Effector memory CD8-positive, alpha-beta T cell (primary cell): ENCODE data around the gene UVRAG.
"Not testable (repeated sequence)": the region's sequence is repeated elsewhere in the genome, so short reads cannot be mapped to it uniquely, and the experiment has no call there.

Experiments used
- ATAC-seq: fragments of 150-1000 bp; cut with Tn5 transposase; replicated peaks from 2 replicates; pipeline ENCODE4 v1.10.0; 2021; ENCODE audit warnings: mild to moderate bottlenecking, moderate library complexity
- DNase-seq, 3 experiments: peaks; one replicate each; pipeline ENCODE4 v3.0.0; 2021
- H3K27ac Mint-ChIP-seq, 2 donors: one replicate each; pipeline ENCODE4 v1.8.0; 2022; ENCODE audit warnings: mild to moderate bottlenecking in 2 of 2, mixed read lengths in 2 of 2, moderate library complexity in 2 of 2
- H3K27me3 Mint-ChIP-seq, 2 donors: one replicate each; pipeline ENCODE4 v1.8.0; 2022; ENCODE audit warnings: mixed read lengths in 2 of 2
- H3K36me3 Mint-ChIP-seq: one replicate; pipeline ENCODE4 v1.8.0; 2022; ENCODE audit warnings: mild to moderate bottlenecking, moderate library complexity, mixed read lengths; ENCODE audit not compliant: insufficient read depth
- H3K4me1 Mint-ChIP-seq, 2 donors: one replicate each; pipeline ENCODE4 v1.8.0; 2022; ENCODE audit warnings: low read depth in 2 of 2, mixed read lengths in 2 of 2
- H3K4me3 Mint-ChIP-seq, 2 donors: one replicate each; pipeline ENCODE4 v1.8.0; 2022; ENCODE audit warnings: mild to moderate bottlenecking in 2 of 2, mixed read lengths in 2 of 2, moderate library complexity in 2 of 2
- H3K9me3 Mint-ChIP-seq, 2 donors: one replicate each; pipeline ENCODE4 v1.8.0; 2022; ENCODE audit warnings: mixed read lengths in 2 of 2

The UVRAG gene

DNA sequence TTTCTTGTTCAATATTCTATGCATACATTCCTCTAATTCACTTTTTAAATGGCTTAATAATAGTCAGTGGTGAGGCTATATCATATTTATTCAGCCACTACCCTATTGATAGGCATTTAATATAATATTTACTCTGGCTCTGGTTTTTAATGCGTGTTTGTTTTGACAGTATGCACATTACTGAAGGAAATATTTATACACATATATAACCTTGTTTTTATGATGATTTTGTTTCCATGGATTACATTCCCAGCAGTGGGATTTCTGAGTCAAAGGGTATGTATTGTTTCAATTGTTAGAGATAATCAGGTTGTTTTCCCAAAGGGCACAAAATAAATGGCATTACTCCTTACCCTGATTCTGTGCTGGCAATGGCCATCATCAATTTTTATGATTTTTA, 105.8 kb downstream of the UVRAG start:
- DNase-seq (no peak), ATAC-seq (no peak)
- peaks cover 4% of the 10 kb centered on the region for H3K36me3 Mint-ChIP-seq
- peaks cover 3 to 5% of the 10 kb centered on the region in 2 donors for H3K4me1 Mint-ChIP-seq
- H3K4me3 Mint-ChIP-seq = no peak overlapping the region
- no peaks in the 10 kb centered on the region for H3K9me3 Mint-ChIP-seq
- no peak overlapping the region for H3K27ac Mint-ChIP-seq
- H3K27me3 Mint-ChIP-seq = no peaks in the 10 kb centered on the region

DNA sequence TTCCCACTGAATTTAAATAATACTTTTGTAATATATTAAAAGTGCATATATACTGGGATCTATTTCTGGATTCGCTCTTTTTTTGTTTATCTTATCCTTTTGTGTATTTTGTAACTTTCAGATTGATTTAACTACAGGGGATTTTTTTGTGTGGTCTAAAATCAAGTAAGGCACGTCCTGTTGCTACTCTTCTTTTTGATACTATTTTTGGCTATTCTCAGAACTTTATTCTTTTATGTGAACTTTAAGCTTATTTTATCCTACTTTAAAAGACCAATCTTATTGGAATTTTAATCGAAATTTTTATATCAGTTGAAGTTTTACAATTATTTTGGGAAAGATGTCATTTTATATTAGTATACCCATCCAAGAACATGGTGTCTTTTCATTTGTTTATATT, 106.8 kb downstream of the UVRAG start:
- Mint-ChIP-seq H3K27me3 (no peaks in the 10 kb centered on the region), H3K9me3 (no peaks in the 10 kb centered on the region), H3K4me1 (peaks cover 3 to 10% of the 10 kb centered on the region in 2 donors), H3K36me3 (peaks cover 4% of the 10 kb centered on the region), H3K27ac (peak overlapping the region in 1 of 2 donors; percentile 51), H3K4me3 (no peak overlapping the region)
- ATAC-seq (no peak), DNase-seq (no peak)

DNA sequence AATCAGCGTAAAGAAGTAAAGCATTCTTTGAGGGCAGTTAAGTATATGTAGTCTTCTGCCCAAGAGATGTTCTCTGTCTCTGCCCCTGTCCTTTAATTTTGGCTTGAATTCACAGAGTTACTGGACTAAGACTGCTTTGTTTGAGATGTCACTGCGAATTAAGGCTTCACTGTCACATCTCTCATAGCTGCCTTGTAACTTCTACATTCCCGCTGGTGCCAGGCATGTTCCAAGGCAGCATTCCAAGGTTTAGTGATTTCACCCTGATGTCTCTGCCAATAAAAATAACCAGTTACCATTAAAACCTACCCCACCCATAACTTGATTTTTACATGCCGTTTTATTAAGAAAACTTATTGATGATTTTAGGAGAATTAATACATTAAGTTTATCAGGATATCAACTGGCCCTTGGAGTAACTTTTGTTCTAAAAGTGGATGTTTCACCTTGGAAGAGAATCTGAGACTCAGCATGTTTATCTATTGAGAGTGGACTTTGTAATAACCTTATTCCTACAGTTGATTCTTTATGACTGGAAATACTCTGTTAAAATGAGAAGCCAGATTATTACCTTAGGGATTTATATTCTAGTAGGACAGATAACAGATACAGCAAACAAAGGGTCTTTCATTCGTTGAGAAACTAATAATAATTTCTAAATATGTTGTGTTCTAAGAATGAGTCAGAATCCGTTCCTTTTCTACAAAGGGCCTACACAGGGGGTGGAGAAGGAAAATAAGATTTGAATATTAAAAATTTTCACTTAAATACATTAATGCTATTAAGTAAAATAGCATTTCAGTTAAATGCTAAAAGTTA, 110.2 kb downstream of the UVRAG start:
- Mint-ChIP-seq H3K27me3 (no peaks in the 10 kb centered on the region), H3K27ac (no peak overlapping the region), H3K36me3 (no peaks in the 10 kb centered on the region), H3K4me1 (peaks cover 3 to 15% of the 10 kb centered on the region in 2 donors), H3K4me3 (no peak overlapping the region), H3K9me3 (no peaks in the 10 kb centered on the region)
- DNase-seq = no peak
- ATAC-seq = no peak

DNA sequence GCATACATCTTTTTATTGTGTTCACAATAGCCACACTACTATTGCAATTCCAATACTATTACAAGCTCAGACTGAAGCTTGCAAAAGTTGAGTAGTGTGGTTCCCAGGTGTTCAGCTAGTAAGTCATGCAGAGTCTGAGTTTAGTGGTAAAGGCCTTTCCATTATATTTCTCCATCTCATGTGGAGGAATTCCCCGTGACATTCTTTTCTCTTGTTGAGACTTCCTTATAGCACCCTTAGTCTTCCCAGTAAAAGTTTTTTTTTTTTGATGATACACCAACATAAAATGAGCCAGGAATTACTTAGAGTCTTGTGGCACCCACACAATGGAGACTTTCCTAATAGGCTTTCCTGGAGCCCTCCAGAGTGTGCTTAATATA, 110.8 kb downstream of the UVRAG start:
- H3K27ac Mint-ChIP-seq = no peak overlapping the region
- no peaks in the 10 kb centered on the region for H3K9me3 Mint-ChIP-seq
- H3K4me1 Mint-ChIP-seq = peaks cover 3 to 15% of the 10 kb centered on the region in 2 donors
- DNase-seq (no peak), ATAC-seq (no peak)
- no peak overlapping the region for H3K4me3 Mint-ChIP-seq
- no peaks in the 10 kb centered on the region for H3K36me3 Mint-ChIP-seq
- H3K27me3 Mint-ChIP-seq = no peaks in the 10 kb centered on the region

DNA sequence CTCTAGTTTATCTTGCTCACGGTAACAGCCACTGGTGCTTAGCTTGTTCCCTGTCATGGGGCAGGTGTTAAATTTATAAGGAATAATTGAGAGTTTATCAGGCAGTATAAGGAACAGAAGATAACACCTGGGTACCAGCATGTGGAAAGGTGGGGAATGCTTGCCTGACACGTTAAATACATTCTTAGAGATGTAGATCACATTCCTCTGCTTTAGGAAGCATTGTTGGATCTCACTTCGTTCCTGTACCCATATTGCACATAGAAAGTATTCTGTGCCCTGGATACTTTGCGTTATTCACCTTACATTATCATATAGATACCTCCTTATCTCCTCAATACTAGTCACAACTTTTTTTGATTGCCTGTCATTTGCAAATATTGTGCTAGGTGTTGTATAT, 114.7 kb downstream of the UVRAG start:
- H3K9me3 Mint-ChIP-seq = no peaks in the 10 kb centered on the region
- no peaks in the 10 kb centered on the region for H3K36me3 Mint-ChIP-seq
- H3K4me1 Mint-ChIP-seq = peaks cover 6 to 23% of the 10 kb centered on the region in 2 donors
- no peak for ATAC-seq
- no peak overlapping the region for H3K27ac Mint-ChIP-seq
- no peak for DNase-seq
- no peak overlapping the region for H3K4me3 Mint-ChIP-seq
- no peaks in the 10 kb centered on the region for H3K27me3 Mint-ChIP-seq

DNA sequence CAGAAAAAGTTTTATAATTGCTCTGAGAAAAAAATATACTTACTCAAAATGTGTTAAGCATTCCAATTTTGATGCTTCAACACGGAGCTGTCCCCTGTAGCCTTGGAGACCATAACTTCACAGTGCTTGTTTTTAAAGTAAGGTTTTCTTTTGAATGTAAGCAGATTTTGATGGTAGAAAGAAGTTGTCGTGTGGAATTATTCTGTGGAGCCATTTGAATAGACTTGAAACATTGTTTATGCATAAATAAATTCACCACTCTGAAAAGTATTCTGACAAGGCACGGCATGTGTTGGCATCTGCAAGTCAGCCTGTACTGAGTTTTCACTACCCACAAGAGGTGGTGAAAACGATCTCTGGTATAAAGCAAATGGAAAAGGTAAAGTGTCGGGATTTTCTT, 115.5 kb downstream of the UVRAG start:
- H3K27ac Mint-ChIP-seq = no peak overlapping the region
- H3K27me3 Mint-ChIP-seq = no peaks in the 10 kb centered on the region
- H3K9me3 Mint-ChIP-seq = no peaks in the 10 kb centered on the region
- DNase-seq (no peak), ATAC-seq (no peak)
- no peak overlapping the region for H3K4me3 Mint-ChIP-seq
- H3K4me1 Mint-ChIP-seq = peaks cover 6 to 23% of the 10 kb centered on the region in 2 donors
- H3K36me3 Mint-ChIP-seq = no peaks in the 10 kb centered on the region

DNA sequence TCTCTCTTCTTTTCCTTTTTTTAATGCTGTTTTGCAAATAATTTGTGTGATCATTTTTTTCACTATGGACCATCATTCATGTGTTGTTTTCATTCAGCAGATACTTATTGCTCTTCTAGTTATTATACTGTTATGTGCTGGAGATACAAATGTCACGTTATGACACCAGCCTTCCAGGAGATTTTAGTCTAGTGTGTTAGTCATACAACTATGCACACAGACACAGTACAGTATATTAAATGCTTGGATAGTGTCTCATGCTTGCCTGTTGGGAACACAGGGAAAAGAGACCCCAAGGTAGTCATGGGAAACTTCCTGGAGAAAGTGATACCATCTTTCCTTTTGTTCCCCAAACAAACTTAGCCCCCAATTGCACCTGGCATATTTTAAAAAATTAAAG, 116.1 kb downstream of the UVRAG start:
- Mint-ChIP-seq H3K36me3 (no peaks in the 10 kb centered on the region), H3K9me3 (no peaks in the 10 kb centered on the region)
- DNase-seq = no peak

DNA sequence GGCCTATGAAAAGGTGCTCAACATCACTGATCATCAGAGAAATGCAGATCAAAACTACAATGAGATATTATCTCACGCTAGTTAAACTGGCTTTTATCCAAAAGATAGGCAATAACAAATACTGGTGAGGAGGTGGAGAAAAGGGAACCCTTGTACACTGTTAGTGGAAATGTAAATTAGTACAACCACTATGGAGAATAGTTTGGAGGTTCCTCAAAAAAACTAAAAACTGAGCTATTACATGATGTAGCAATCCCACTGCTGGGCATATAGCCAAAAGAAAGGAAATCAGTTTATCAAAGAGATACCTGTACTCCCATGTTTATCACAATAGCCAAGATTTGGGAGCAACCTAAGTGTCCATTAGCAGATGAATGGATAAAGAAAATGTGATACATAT, 118.7 kb downstream of the UVRAG start:
- not testable (repeated sequence) for H3K27ac Mint-ChIP-seq, DNase-seq, H3K4me1 Mint-ChIP-seq, H3K36me3 Mint-ChIP-seq, H3K27me3 Mint-ChIP-seq, H3K9me3 Mint-ChIP-seq, H3K4me3 Mint-ChIP-seq, ATAC-seq

More for the DNA sequence above, 116.1 kb downstream of the UVRAG start:
- no peak for ATAC-seq
- H3K27ac Mint-ChIP-seq = no peak overlapping the region
- H3K4me3 Mint-ChIP-seq = no peak overlapping the region
- no peaks in the 10 kb centered on the region for H3K27me3 Mint-ChIP-seq
- peaks cover 6 to 19% of the 10 kb centered on the region in 2 donors for H3K4me1 Mint-ChIP-seq

DNA sequence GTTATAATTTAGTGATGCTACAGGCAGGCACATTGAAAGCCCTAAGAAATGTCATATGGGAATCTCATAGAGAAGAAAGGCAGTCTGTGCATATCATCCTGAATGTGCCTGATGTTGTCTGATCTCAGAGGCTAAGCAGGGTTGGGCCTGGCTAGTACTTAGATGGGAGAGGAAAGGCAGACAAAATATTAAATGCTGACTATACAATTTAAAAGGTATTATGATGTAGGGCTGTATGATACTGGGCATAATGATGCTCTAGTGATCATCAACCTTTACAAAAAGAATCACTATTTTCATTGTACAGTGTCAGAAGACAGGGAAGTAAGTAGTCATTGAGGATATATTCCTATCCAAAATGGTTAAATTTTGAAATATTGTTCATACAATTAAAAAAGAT, 119.8 kb downstream of the UVRAG start:
- peaks cover 3 to 8% of the 10 kb centered on the region in 2 donors for H3K4me1 Mint-ChIP-seq
- ATAC-seq = no peak
- H3K4me3 Mint-ChIP-seq = no peak overlapping the region
- H3K36me3 Mint-ChIP-seq = no peaks in the 10 kb centered on the region
- no peak for DNase-seq
- H3K27ac Mint-ChIP-seq = no peak overlapping the region
- H3K9me3 Mint-ChIP-seq = no peaks in the 10 kb centered on the region
- H3K27me3 Mint-ChIP-seq = no peaks in the 10 kb centered on the region

DNA sequence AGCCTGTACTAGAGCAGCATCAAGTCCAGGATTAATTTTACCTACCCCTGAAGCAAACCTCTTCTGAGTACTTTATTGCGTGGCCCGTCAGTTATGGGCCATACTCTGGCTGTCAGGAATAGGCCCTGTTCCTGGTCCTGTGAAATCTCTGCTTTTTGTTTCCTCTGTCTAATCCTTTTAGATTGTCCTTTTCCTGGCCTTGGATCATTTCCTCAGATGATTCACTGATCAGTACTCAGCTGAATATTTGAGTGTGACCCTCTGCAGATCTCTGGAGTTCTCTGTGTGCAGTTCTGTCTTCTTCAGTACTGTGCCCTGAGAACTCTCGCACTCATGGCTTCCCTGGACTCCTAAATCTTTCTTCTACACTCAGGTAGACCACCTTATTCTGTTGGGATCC, 123.5 kb downstream of the UVRAG start:
- no peak overlapping the region for H3K27ac Mint-ChIP-seq
- no peaks in the 10 kb centered on the region for H3K36me3 Mint-ChIP-seq
- H3K4me3 Mint-ChIP-seq = no peak overlapping the region
- ATAC-seq (no peak), DNase-seq (no peak)
- H3K4me1 Mint-ChIP-seq = peaks cover 0 to 3% of the 10 kb centered on the region in 2 donors
- no peaks in the 10 kb centered on the region for H3K9me3 Mint-ChIP-seq
- H3K27me3 Mint-ChIP-seq = no peaks in the 10 kb centered on the region

DNA sequence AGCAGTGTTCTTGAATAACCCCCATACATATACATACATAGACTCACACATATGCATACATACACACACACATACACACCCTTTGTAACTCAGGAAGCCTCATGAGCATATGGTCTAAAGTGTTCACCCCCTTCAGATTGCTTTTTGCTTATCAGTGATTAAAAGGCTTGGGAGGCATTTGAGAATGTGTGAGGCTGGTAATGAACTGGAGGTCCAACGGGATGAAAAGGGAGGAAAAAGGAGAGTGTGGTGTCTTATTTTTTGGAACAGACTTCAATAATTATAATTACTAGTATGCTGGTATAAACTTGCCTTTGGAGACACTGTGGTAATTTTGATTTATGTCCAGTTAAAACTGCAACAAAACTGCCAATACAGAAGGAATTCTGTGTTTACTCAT, 124.5 kb downstream of the UVRAG start:
- H3K4me3 Mint-ChIP-seq = no peak overlapping the region
- ATAC-seq (no peak), DNase-seq (no peak)
- no peaks in the 10 kb centered on the region for H3K36me3 Mint-ChIP-seq
- H3K27me3 Mint-ChIP-seq = no peaks in the 10 kb centered on the region
- no peaks in the 10 kb centered on the region for H3K9me3 Mint-ChIP-seq
- no peak overlapping the region for H3K27ac Mint-ChIP-seq
- peaks cover 3 to 7% of the 10 kb centered on the region in 2 donors for H3K4me1 Mint-ChIP-seq

DNA sequence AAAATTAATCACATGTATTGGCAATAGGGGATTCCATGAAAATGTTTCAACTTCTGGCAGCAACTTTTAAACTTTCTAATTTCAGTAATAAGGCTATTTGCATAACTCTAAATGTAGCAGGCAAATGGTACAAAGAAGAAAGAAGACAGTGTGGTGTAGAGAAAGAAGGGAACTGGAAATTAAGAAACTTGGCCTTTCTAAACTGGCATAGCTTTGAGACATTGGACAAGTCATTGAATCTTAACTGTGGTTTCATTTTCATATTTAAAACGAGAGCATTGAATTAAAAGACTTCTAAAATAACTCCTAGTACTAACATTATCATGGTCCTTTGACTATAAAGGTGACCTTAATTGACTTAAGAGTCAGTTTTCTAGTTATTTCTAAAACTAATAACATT, 125.0 kb downstream of the UVRAG start:
- H3K27me3 Mint-ChIP-seq = no peaks in the 10 kb centered on the region
- no peak for ATAC-seq
- no peak overlapping the region for H3K27ac Mint-ChIP-seq
- no peaks in the 10 kb centered on the region for H3K9me3 Mint-ChIP-seq
- peaks cover 3 to 9% of the 10 kb centered on the region in 2 donors for H3K4me1 Mint-ChIP-seq
- no peaks in the 10 kb centered on the region for H3K36me3 Mint-ChIP-seq
- H3K4me3 Mint-ChIP-seq = no peak overlapping the region
- no peak for DNase-seq

DNA sequence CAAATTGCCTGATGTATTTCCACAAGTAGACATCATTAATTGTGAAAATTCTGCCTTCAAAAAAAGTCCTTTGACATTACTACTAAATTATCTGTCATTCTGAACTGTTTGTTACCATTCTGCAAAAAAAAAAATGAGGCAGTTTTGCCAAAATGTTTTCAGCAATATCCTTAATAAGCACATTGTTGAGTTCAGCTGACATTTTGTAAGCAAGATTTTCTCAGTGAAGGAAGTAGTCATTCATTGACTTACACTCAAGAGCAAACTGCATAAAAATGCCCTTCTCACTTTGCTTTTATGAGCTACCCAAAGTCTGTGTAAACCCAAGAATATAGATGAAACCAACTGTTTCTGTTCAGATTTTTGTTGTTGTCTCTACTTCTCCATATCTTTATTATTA, 125.9 kb downstream of the UVRAG start:
- Mint-ChIP-seq H3K36me3 (no peaks in the 10 kb centered on the region), H3K4me3 (no peak overlapping the region), H3K9me3 (no peaks in the 10 kb centered on the region), H3K27ac (no peak overlapping the region), H3K27me3 (no peaks in the 10 kb centered on the region), H3K4me1 (peaks cover 5 to 15% of the 10 kb centered on the region in 2 donors)
- ATAC-seq (no peak), DNase-seq (no peak)

DNA sequence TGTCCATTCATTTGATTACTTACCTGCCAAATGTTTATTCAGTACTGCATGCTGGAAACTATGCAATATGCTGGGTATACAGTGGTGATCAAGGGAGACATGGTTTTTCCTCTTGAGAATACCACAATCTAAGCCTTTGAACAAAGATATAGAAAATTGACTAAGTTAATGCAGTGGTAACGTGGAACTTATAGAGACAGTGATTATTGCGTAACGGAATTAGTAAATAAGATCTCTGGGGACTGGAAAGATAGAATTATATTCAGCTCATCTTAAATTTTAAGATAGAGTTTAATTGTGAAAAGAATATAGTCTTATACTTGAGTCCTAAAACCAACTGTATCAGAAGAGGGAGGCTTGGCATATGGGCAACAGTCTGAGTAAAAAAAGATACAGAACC, 129.5 kb downstream of the UVRAG start:
- H3K36me3 Mint-ChIP-seq = no peaks in the 10 kb centered on the region
- DNase-seq = no peak
- no peaks in the 10 kb centered on the region for H3K27me3 Mint-ChIP-seq
- H3K4me1 Mint-ChIP-seq = peaks cover 8 to 24% of the 10 kb centered on the region in 2 donors
- no peak for ATAC-seq
- H3K9me3 Mint-ChIP-seq = no peaks in the 10 kb centered on the region
- H3K27ac Mint-ChIP-seq = no peak overlapping the region
- H3K4me3 Mint-ChIP-seq = no peak overlapping the region
